GM12891 (cell line): ENCODE data around the gene RUNX3.

Experiments used
- POLR2A ChIP-seq: IDR thresholded peaks from 2 replicates; pipeline ENCODE4 v1.6.1; 2011; ENCODE audit warnings: low read depth, low read length, control low read depth
- POLR2AphosphoS5 ChIP-seq: IDR thresholded peaks from 2 replicates; pipeline ENCODE4 v1.6.1; 2011; ENCODE audit warnings: low read depth, low read length, control low read depth
- POU2F2 ChIP-seq: IDR thresholded peaks from 2 replicates; pipeline ENCODE4 v1.6.1; 2011; ENCODE audit warnings: low read depth, mild to moderate bottlenecking, control low read depth, low read length, moderate library complexity
- SPI1 ChIP-seq: IDR thresholded peaks from 2 replicates; pipeline ENCODE4 v1.6.1; 2011; ENCODE audit warnings: low read depth, low read length, control low read depth
- TAF1 ChIP-seq: IDR thresholded peaks from 2 replicates; pipeline ENCODE4 v1.6.1; 2011; ENCODE audit warnings: low read depth, low read length, control low read depth

DNA sequence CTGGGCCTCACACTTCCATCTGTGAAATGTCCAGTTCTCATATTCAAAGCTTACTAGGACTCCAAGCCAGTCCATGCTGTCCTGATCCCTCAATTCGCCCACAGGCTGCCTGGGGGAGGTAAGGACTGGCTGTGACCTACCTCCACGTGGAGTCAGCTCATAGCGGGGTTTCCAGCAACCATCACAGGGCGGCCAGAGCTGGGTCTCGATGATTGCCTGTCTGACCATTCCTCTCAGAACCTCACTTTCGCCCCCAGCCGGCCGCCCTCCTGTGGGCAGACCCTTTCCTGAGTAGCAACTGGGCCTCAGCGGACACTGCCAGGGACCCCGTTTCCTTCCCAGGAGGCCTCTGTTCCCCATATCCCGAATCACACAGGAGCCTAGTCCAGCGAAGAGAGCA is 3.4 kb upstream of the RUNX3 start:
- peak; percentile 25; the same call in 1 of the 2 replicates for TF ChIP-seq POLR2A
- TF ChIP-seq POLR2AphosphoS5: no peak
- no peak for TF ChIP-seq TAF1
- no peak for TF ChIP-seq SPI1
- TF ChIP-seq POU2F2: no peak
